Testis (tissue), 2 donors: Measurements from ENCODE around the gene NFKB1.

Experiments used
- POLR2A ChIP-seq: fragments of 450-650 bp; IDR thresholded peaks from one replicate; pipeline ENCODE4 v1.6.1; 2017; ENCODE audit warnings: antibody characterized with exemption, mild to moderate bottlenecking, moderate library complexity
- TF ChIP-seq, protein P1 (sequence below), 3 experiments: fragments of 450-650 bp in 2 of 3; fragments of 200-600 bp in 1 of 3; sonication (generic) in 1 of 3; IDR thresholded peaks; one replicate each; pipeline ENCODE4 v1.5.1; 2016 to 2019; ENCODE audit warnings: antibody characterized with exemption in 3 of 3, mild to moderate bottlenecking in 2 of 3, moderate library complexity in 1 of 3

DNA sequence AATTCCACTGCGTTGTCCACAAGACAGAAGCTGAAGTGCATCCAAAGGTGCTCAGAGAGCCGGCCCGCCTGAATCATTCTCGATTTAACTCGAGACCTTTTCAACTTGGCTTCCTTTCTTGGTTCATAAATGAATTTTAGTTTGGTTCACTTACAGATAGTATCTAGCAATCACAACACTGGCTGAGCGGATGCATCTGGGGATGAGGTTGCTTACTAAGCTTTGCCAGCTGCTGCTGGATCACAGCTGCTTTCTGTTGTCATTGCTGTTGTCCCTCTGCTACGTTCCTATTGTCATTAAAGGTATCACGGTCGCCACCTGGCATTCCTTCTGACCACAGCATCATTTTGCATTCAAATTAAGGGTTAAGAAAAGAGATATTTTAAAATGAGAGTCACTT lies 115.5 kb downstream of the NFKB1 start:
- TF ChIP-seq, protein P1, sequence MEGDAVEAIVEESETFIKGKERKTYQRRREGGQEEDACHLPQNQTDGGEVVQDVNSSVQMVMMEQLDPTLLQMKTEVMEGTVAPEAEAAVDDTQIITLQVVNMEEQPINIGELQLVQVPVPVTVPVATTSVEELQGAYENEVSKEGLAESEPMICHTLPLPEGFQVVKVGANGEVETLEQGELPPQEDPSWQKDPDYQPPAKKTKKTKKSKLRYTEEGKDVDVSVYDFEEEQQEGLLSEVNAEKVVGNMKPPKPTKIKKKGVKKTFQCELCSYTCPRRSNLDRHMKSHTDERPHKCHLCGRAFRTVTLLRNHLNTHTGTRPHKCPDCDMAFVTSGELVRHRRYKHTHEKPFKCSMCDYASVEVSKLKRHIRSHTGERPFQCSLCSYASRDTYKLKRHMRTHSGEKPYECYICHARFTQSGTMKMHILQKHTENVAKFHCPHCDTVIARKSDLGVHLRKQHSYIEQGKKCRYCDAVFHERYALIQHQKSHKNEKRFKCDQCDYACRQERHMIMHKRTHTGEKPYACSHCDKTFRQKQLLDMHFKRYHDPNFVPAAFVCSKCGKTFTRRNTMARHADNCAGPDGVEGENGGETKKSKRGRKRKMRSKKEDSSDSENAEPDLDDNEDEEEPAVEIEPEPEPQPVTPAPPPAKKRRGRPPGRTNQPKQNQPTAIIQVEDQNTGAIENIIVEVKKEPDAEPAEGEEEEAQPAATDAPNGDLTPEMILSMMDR (IDR thresholded peaks at IDR 0.05): no peak
- TF ChIP-seq POLR2A: no peak
